CD4-positive, alpha-beta T cell treated with Interleukin-2 at 100 ng/mL for 4 hours (primary cell): ENCODE results near the gene IGF2BP2.
"Not testable (repeated sequence)": the region's sequence is repeated elsewhere in the genome, so short reads cannot be mapped to it uniquely, and the experiment has no call there.

Source experiments
- DNase-seq: peaks from one replicate; pipeline ENCODE4 v3.0.0-alpha.2; 2020; ENCODE audit warnings: low spot score

IGF2BP2 gene

GRCh38 chr3:185709251-185709955 lies 115.4 kb downstream of the IGF2BP2 start:
- no peak for DNase-seq

GRCh38 chr3:185708392-185708791 lies 116.5 kb downstream of the IGF2BP2 start:
- DNase-seq = no peak

GRCh38 chr3:185705498-185705897 lies 119.3 kb downstream of the IGF2BP2 start:
- DNase-seq = no peak

GRCh38 chr3:185702262-185703225 lies 122.3 kb downstream of the IGF2BP2 start:
- DNase-seq = no peak

- DNase-seq = no peak
Measured at GRCh38 chr3:185701611-185702261, 123.1 kb downstream of the IGF2BP2 start.

- no peak for DNase-seq
Measured at GRCh38 chr3:185699927-185700326, 124.9 kb downstream of the IGF2BP2 start.

- not testable (repeated sequence) for DNase-seq
Measured at GRCh38 chr3:185697228-185697627, 127.6 kb downstream of the IGF2BP2 start.

- no peak for DNase-seq
Measured at GRCh38 chr3:185696039-185696438, 128.8 kb downstream of the IGF2BP2 start.

GRCh38 chr3:185693985-185694653 lies 130.7 kb downstream of the IGF2BP2 start:
- no peak for DNase-seq

- no peak for DNase-seq
Measured at GRCh38 chr3:185691622-185692021, 133.2 kb downstream of the IGF2BP2 start.

GRCh38 chr3:185687271-185687878 lies 137.5 kb downstream of the IGF2BP2 start:
- DNase-seq = no peak

GRCh38 chr3:185685231-185686035 lies 139.4 kb downstream of the IGF2BP2 start:
- DNase-seq = no peak

GRCh38 chr3:185680231-185680630 lies 144.6 kb downstream of the IGF2BP2 start:
- DNase-seq = no peak

GRCh38 chr3:185678027-185678426 lies 146.8 kb downstream of the IGF2BP2 start:
- DNase-seq = no peak

GRCh38 chr3:185677146-185677829 lies 147.6 kb downstream of the IGF2BP2 start:
- no peak for DNase-seq

- DNase-seq = no peak
Measured at GRCh38 chr3:185667574-185667973, 157.3 kb downstream of the IGF2BP2 start.

- no peak for DNase-seq
Measured at GRCh38 chr3:185663929-185664328, 160.9 kb downstream of the IGF2BP2 start.

- no peak for DNase-seq
Measured at GRCh38 chr3:185661772-185662171, 163.1 kb downstream of the IGF2BP2 start.

- DNase-seq = not testable (repeated sequence)
Measured at GRCh38 chr3:185661296-185661695, 163.5 kb downstream of the IGF2BP2 start.
